HEK293T (cell line): ENCODE results near the gene EFNB3.

ENCODE experiments used
- CTCF ChIA-PET: fragments of 350-600 bp; formaldehyde crosslinking; extraction: SDS; loops from one replicate; lab custom pipeline; 2021; ENCODE audit warnings: antibody characterized with exemption, inconsistent platforms; lab: Yijun Ruan, JAX
- POLR2A ChIA-PET: fragments of 350-600 bp; formaldehyde crosslinking; extraction: SDS; loops from one replicate; lab custom pipeline; 2020; ENCODE audit warnings: antibody characterized with exemption, inconsistent platforms; lab: Yijun Ruan, JAX
- DNase-seq: peaks from one replicate; pipeline ENCODE4 v3.0.0; 2012; ENCODE audit warnings: mixed read lengths; ENCODE audit errors: extremely low spot score
- ARNT ChIP-seq: fragments of 450-650 bp; IDR thresholded peaks from 2 replicates; pipeline ENCODE4 v1.6.1; 2017; ENCODE audit warnings: mild to moderate bottlenecking
- BHLHE40 ChIP-seq: fragments of 450-650 bp; IDR thresholded peaks from 2 replicates; pipeline ENCODE4 v1.6.1; 2016; ENCODE audit warnings: mild to moderate bottlenecking, moderate library complexity, borderline replicate concordance
- CTBP1 ChIP-seq: fragments of 450-650 bp; IDR thresholded peaks from 2 replicates; pipeline ENCODE4 v1.6.1; 2016; ENCODE audit warnings: borderline replicate concordance
- ELF4 ChIP-seq: fragments of 450-650 bp; IDR thresholded peaks from 2 replicates; pipeline ENCODE4 v1.6.1; 2017; ENCODE audit warnings: antibody characterized with exemption
- FOXA1 ChIP-seq: fragments of 450-650 bp; IDR thresholded peaks from 2 replicates; pipeline ENCODE4 v1.6.1; 2016; ENCODE audit warnings: mild to moderate bottlenecking
- FOXK2 ChIP-seq: fragments of 450-650 bp; IDR thresholded peaks from 2 replicates; pipeline ENCODE4 v1.6.1; 2016; ENCODE audit warnings: mild to moderate bottlenecking
- FOXM1 ChIP-seq: fragments of 450-650 bp; IDR thresholded peaks from 2 replicates; pipeline ENCODE4 v1.6.1; 2017; ENCODE audit warnings: mild to moderate bottlenecking, borderline replicate concordance
- HDGF ChIP-seq: fragments of 450-650 bp; IDR thresholded peaks from 2 replicates; pipeline ENCODE4 v1.6.1; 2017; ENCODE audit warnings: antibody characterized with exemption, borderline replicate concordance
- L3MBTL2 ChIP-seq: fragments of 450-650 bp; conservative IDR thresholded peaks from 2 replicates; pipeline ENCODE4 v1.6.1; 2016; ENCODE audit warnings: mild to moderate bottlenecking
- LEF1 ChIP-seq: fragments of 450-650 bp; IDR thresholded peaks from 2 replicates; pipeline ENCODE4 v1.6.1; 2017; ENCODE audit warnings: mild to moderate bottlenecking, borderline replicate concordance
- NFRKB ChIP-seq: fragments of 450-650 bp; IDR thresholded peaks from 2 replicates; pipeline ENCODE4 v1.6.1; 2016; ENCODE audit warnings: mild to moderate bottlenecking, moderate library complexity
- PKNOX1 ChIP-seq: fragments of 450-650 bp; IDR thresholded peaks from 2 replicates; pipeline ENCODE4 v1.6.1; 2016
- SP1 ChIP-seq: fragments of 450-650 bp; IDR thresholded peaks from 2 replicates; pipeline ENCODE4 v1.6.1; 2017
- SUZ12 ChIP-seq: fragments of 450-650 bp; IDR thresholded peaks from 2 replicates; pipeline ENCODE4 v1.6.1; 2016; ENCODE audit warnings: mild to moderate bottlenecking
- TARDBP ChIP-seq: fragments of 450-650 bp; IDR thresholded peaks from 2 replicates; pipeline ENCODE4 v1.6.1; 2016
- ZNF384 ChIP-seq: fragments of 450-650 bp; IDR thresholded peaks from 2 replicates; pipeline ENCODE4 v1.6.1; 2016

Gene EFNB3

DNA sequence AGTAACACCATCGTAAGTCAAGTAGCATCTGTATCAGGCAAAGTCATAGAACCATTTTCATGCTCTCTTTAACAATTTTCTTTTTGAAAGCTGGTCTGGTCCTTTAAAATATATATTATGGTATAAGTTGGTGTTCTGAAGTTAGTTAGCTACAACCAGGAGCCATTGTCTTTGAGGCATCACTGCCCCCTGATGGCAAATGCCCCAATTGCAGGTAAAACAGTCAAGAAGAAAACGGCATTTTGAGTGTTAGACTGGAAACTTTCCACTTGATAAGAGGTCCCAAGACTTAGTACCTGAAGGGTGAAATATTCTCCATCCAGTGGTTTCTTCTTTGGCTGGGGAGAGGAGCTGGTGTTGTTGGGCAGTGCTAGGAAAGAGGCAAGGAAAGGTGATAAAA, 31.8 kb upstream of the EFNB3 start:
- TF ChIP-seq PKNOX1 (no peak), L3MBTL2 (no peak), HDGF (no peak), ZNF384 (no peak), BHLHE40 (no peak), SUZ12 (no peak), LEF1 (no peak), ELF4 (no peak), FOXA1 (no peak), TARDBP (no peak), FOXM1 (no peak), FOXK2 (no peak), SP1 (no peak), CTBP1 (no peak), NFRKB (no peak)
- ChIA-PET POLR2A (interaction anchor here (5.2 kb wide), 1 partner anchor 14 kb away, joined by 23 read pairs; the partner anchor contains the start of genes TP53 and WRAP53), CTCF (interaction anchor here (0.5 to 1.1 kb wide), 4 partner anchors 13 to 331 kb away, joined by 3 read pairs; partner anchors contain the start of gene WRAP53)
- DNase-seq, result peak; percentile 26

DNA sequence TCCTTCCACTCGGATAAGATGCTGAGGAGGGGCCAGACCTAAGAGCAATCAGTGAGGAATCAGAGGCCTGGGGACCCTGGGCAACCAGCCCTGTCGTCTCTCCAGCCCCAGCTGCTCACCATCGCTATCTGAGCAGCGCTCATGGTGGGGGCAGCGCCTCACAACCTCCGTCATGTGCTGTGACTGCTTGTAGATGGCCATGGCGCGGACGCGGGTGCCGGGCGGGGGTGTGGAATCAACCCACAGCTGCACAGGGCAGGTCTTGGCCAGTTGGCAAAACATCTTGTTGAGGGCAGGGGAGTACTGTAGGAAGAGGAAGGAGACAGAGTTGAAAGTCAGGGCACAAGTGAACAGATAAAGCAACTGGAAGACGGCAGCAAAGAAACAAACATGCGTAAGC, 30.1 kb upstream of the EFNB3 start:
- CTCF ChIA-PET, result no interaction called here
- TF ChIP-seq L3MBTL2 (no peak), FOXK2 (no peak)
- POLR2A ChIA-PET, result interaction anchor here (1.0 to 1.2 kb wide), 2 partner anchors 8 to 12 kb away, joined by 3 to 4 read pairs; no protein-coding TSS in a partner anchor
- peak; percentile 2 for DNase-seq

DNA sequence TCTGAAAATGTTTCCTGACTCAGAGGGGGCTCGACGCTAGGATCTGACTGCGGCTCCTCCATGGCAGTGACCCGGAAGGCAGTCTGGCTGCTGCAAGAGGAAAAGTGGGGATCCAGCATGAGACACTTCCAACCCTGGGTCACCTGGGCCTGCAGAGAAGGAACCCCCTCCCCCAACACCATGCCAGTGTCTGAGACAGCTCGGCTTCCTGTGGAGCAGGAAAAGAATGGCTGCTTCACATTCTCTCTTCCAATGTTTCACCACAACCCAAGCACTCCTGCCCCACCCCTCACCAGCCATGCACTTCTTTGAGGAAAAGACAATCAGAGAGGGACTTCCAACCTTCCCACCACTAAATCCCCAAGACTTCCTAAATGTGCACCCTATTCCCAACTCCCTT, 28.5 kb upstream of the EFNB3 start:
- ChIA-PET CTCF (no interaction called here), POLR2A (interaction anchor here (0.6 kb wide), 2 partner anchors 49 to 264 kb away, joined by 3 read pairs; no protein-coding TSS in a partner anchor)
- TF ChIP-seq HDGF, result no peak
- TF ChIP-seq CTBP1, result no peak
- TF ChIP-seq LEF1, result no peak
- TF ChIP-seq FOXA1, result no peak
- TF ChIP-seq FOXM1, result no peak
- no peak for TF ChIP-seq TARDBP
- no peak for TF ChIP-seq FOXK2
- no peak for TF ChIP-seq BHLHE40
- no peak for TF ChIP-seq PKNOX1
- no peak for TF ChIP-seq NFRKB
- DNase-seq, result peak; percentile 1

DNA sequence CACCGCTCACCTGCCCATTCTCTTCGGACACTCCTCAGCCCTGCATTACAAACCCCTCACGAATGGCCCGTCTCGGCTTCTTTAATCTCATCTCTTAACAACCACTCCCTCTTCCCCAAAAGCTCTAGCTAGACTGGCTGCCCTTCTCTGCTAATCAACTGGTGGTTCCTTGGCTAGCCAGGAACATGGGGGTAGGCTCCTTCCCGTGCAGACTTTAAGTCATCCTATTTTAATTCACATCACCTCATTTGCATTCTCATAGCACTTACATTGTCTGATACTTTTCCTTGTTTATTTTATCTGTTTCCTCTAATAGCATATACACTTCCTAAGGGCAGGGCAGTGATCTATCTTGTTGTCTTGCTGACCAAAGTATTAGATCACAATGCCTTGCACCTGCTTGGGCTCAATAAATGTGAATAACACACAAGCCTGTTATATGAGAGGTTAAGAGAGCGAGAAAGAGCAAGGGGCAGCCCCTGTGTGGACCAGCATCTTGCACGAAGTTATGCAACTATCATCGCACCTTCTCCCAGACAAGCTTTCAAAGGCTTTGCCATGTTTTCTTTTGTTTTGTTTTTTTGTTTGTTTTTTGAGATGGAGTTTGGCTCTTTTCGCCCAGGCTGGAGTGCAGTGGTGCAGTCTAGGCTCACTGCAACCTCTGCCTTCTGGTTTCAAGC, 27.5 kb upstream of the EFNB3 start:
- no peak for TF ChIP-seq HDGF
- TF ChIP-seq ELF4, result no peak
- no peak for TF ChIP-seq FOXA1
- no peak for TF ChIP-seq LEF1
- TF ChIP-seq CTBP1, result no peak
- no peak for TF ChIP-seq FOXK2
- no peak for TF ChIP-seq FOXM1
- TF ChIP-seq SUZ12, result no peak
- no peak for TF ChIP-seq TARDBP
- TF ChIP-seq BHLHE40, result no peak
- no peak for TF ChIP-seq ZNF384
- no peak for TF ChIP-seq ARNT
- no peak for TF ChIP-seq PKNOX1
- POLR2A ChIA-PET, result interaction anchor here (0.6 to 1.8 kb wide), 2 partner anchors 10 to 263 kb away, joined by 3 to 7 read pairs; partner anchors contain the start of genes TP53 and WRAP53
- DNase-seq, result no peak
- CTCF ChIA-PET, result no interaction called here

GRCh38 chr17:7684851-7685532, 20.0 kb upstream of the EFNB3 start:
- CTCF ChIA-PET, result interaction anchor here (0.5 kb wide), 1 partner anchor 105 kb away, joined by 4 read pairs; the partner anchor contains the start of gene CD68
- POLR2A ChIA-PET, result interaction anchor here (1.7 to 7.9 kb wide), 7 partner anchors 14 to 281 kb away, joined by 4 to 236 read pairs (median 23); partner anchors contain the start of genes ATP1B2, MPDU1, SAT2 and SHBG
- TF ChIP-seq L3MBTL2 (no peak), ARNT (no peak), ZNF384 (no peak), NFRKB (no peak), CTBP1 (no peak), FOXK2 (no peak), ELF4 (no peak), SP1 (no peak), LEF1 (no peak), FOXM1 (no peak), TARDBP (no peak), HDGF (no peak), SUZ12 (no peak), BHLHE40 (no peak), FOXA1 (no peak), PKNOX1 (no peak)
- DNase-seq, result no peak
